SU-DHL-6 (cell line): ENCODE measurements around the gene YEATS2.

Experiments
- EZH2phosphoT487 ChIP-seq: fragments of 200-600 bp; sonication (generic), shearing (Covaris generic); conservative IDR thresholded peaks from 2 replicates; pipeline ENCODE4 v1.6.1; 2018; ENCODE audit warnings: mild to moderate bottlenecking, antibody characterized with exemption, low read length, moderate library complexity, mixed read lengths
- TF ChIP-seq, protein P1 (sequence below): fragments of 200-600 bp; sonication (generic); IDR thresholded peaks from one replicate; pipeline ENCODE4 v1.5.1; 2017; ENCODE audit warnings: antibody characterized with exemption, mild to moderate bottlenecking, low read length, moderate library complexity; ENCODE audit not compliant: insufficient read depth, poor library complexity, severe bottlenecking

DNA sequence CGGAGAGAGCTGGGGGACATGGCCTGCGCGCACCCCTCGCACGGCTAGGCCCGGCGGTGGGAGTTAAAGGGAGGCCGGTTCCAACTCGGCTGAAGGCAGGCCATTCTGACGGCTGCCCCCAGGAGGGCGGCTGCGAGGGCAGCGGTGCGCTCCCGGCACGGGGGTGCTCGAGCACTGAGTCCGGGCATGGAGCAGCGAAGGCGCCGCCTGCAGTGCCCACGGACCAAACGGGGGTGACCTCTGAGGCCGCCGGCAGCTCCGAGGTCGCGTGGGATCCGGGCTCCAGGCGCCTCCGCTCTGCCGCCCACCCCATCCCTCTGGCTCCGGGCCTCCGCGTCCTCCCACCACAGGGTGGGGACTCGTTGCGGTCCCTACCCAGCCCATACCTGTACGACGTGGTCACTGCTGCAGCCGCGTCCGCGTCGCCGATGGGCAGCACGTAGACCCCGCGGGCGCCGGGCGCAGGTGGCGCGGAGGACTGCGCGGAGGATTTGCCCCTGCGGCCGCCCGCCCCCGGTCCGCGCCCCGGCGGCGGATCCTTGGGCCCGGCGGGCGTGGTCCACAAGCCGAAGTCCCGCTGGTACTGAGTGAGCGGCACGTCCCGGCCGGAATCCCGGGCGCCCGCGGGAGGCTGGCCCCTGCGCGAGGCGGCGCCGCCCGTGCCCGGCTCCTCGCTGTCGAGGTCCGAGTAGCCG is 127.3 kb downstream of the YEATS2 start:
- TF ChIP-seq, protein P1, sequence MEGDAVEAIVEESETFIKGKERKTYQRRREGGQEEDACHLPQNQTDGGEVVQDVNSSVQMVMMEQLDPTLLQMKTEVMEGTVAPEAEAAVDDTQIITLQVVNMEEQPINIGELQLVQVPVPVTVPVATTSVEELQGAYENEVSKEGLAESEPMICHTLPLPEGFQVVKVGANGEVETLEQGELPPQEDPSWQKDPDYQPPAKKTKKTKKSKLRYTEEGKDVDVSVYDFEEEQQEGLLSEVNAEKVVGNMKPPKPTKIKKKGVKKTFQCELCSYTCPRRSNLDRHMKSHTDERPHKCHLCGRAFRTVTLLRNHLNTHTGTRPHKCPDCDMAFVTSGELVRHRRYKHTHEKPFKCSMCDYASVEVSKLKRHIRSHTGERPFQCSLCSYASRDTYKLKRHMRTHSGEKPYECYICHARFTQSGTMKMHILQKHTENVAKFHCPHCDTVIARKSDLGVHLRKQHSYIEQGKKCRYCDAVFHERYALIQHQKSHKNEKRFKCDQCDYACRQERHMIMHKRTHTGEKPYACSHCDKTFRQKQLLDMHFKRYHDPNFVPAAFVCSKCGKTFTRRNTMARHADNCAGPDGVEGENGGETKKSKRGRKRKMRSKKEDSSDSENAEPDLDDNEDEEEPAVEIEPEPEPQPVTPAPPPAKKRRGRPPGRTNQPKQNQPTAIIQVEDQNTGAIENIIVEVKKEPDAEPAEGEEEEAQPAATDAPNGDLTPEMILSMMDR: no peak
- TF ChIP-seq EZH2phosphoT487: no peak
